ENCODE measurements around the gene TAF4B.
"Not testable (repeated sequence)": the region's sequence is repeated elsewhere in the genome, so short reads cannot be mapped to it uniquely, and the experiment has no call there.

Gene TAF4B

GRCh38 chr18:26238718-26239117 is 12.5 kb downstream of the TAF4B start:
- DNase-seq (ENCODE audit: low read depth) = not testable (repeated sequence)

- not testable (repeated sequence) for DNase-seq (ENCODE audit: low read depth)
These were observed 16.1 kb downstream of the TAF4B start for GRCh38 chr18:26242392-26242791.

- not testable (repeated sequence) for DNase-seq (ENCODE audit: low read depth)
These were observed 19.2 kb downstream of the TAF4B start for GRCh38 chr18:26245434-26245833.

- no peak for DNase-seq (ENCODE audit: low read depth)
These were observed 26.2 kb downstream of the TAF4B start for GRCh38 chr18:26252411-26252810.

- not testable (repeated sequence) for DNase-seq (ENCODE audit: low read depth)
These were observed 28.6 kb downstream of the TAF4B start for GRCh38 chr18:26254808-26255207.

GRCh38 chr18:26255695-26256622 is 29.7 kb downstream of the TAF4B start:
- DNase-seq (ENCODE audit: low read depth) = no peak

- DNase-seq (ENCODE audit: low read depth) = no peak
These were observed 32.5 kb downstream of the TAF4B start for GRCh38 chr18:26258711-26259110.

- DNase-seq (ENCODE audit: low read depth) = not testable (repeated sequence)
These were observed 33.2 kb downstream of the TAF4B start for GRCh38 chr18:26259416-26259815.

GRCh38 chr18:26262156-26262555 is 35.9 kb downstream of the TAF4B start:
- DNase-seq (ENCODE audit: low read depth) = no peak

- DNase-seq (ENCODE audit: low read depth) = no peak
These were observed 41.2 kb downstream of the TAF4B start for GRCh38 chr18:26267357-26267930.

GRCh38 chr18:26268454-26268853 is 42.2 kb downstream of the TAF4B start:
- no peak for DNase-seq (ENCODE audit: low read depth)

- DNase-seq (ENCODE audit: low read depth) = no peak
These were observed 45.8 kb downstream of the TAF4B start for GRCh38 chr18:26271917-26272549.

- no peak for DNase-seq (ENCODE audit: low read depth)
These were observed 51.1 kb downstream of the TAF4B start for GRCh38 chr18:26277374-26277773.

GRCh38 chr18:26279428-26279827 is 53.2 kb downstream of the TAF4B start:
- no peak for DNase-seq (ENCODE audit: low read depth)

GRCh38 chr18:26286008-26286407 is 59.8 kb downstream of the TAF4B start:
- no peak for DNase-seq (ENCODE audit: low read depth)

GRCh38 chr18:26287644-26288043 is 61.4 kb downstream of the TAF4B start:
- no peak for DNase-seq (ENCODE audit: low read depth)

- no peak for DNase-seq (ENCODE audit: low read depth)
These were observed 64.1 kb downstream of the TAF4B start for GRCh38 chr18:26290385-26290784.

GRCh38 chr18:26293982-26294381 is 67.7 kb downstream of the TAF4B start:
- no peak for DNase-seq (ENCODE audit: low read depth)

- DNase-seq (ENCODE audit: low read depth) = no peak
These were observed 71.9 kb downstream of the TAF4B start for GRCh38 chr18:26298107-26298506.

GRCh38 chr18:26301681-26302080 is 75.4 kb downstream of the TAF4B start:
- no peak for DNase-seq (ENCODE audit: low read depth)

GRCh38 chr18:26303222-26303621 is 77.0 kb downstream of the TAF4B start:
- DNase-seq (ENCODE audit: low read depth) = not testable (repeated sequence)

- no peak for DNase-seq (ENCODE audit: low read depth)
These were observed 78.3 kb downstream of the TAF4B start for GRCh38 chr18:26304511-26304910.

Measured in activated T-helper 1 cell treated with Interleukin-2 at 50 U/mL for 16 hours (primary cell).